DMS53 (cell line): ENCODE data around the gene GP2.
A peak's percentile ranks its signal among the peaks of the same experiment; 100 is the strongest.

ENCODE experiments used
- DNase-seq: peaks from one replicate; lab custom pipeline; 2025; lab: John Stamatoyannopoulos, UW

The GP2 gene

GRCh38 chr16:20327444-20328041 lies at the start of gene GP2:
GP2 (minus strand) TSS chr16:20327513; CDS start chr16:20326431, 1,082 bp downstream.
- DNase-seq = peak; percentile 29

DNA sequence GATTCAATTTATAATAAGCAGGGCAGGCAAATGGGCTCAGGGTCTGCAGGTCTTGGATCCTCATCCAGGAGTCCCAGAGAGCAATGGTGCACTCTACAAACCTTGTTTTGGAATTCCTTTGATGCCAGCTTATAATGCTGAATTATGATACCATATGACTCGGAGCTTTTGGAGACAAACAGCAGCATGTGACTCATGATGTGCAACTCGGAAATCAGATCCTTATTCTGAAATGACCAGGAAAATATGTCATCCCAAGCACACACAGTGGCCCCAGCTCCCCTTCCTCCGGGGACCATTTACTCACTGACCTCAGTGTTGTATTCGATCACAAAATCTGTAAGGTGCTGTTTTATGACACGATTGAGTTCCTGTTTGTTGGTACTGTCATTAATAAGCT lies 45.4 kb upstream of the GP2 start:
- DNase-seq = peak; percentile 5

GRCh38 chr16:20369452-20370054 lies 42.2 kb upstream of the GP2 start:
- no peak for DNase-seq

DNA sequence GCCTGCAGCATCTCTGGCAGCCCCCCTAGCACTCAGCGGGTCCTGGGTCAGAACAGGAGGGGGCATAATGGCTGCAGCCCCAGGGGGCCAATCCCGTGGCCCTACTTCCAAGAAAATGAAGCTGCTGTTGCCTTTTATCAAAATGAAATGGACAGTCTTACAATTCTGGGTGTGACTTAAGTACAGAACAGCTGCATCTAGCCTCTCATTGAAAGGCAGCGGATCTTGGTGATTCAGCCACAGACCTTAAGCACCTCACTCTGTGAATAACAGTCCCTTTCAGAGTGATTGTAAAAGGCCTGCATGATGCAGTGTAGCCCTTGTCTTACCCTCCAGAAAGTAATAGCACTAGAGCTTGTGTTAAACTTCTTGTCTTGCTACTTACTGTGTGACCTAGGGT lies 36.7 kb upstream of the GP2 start:
- DNase-seq = no peak

- DNase-seq = no peak
Measured at GRCh38 chr16:20363191-20363590, 35.9 kb upstream of the GP2 start.

GRCh38 chr16:20359997-20360396 lies 32.7 kb upstream of the GP2 start:
- peak; percentile 40 for DNase-seq

DNA sequence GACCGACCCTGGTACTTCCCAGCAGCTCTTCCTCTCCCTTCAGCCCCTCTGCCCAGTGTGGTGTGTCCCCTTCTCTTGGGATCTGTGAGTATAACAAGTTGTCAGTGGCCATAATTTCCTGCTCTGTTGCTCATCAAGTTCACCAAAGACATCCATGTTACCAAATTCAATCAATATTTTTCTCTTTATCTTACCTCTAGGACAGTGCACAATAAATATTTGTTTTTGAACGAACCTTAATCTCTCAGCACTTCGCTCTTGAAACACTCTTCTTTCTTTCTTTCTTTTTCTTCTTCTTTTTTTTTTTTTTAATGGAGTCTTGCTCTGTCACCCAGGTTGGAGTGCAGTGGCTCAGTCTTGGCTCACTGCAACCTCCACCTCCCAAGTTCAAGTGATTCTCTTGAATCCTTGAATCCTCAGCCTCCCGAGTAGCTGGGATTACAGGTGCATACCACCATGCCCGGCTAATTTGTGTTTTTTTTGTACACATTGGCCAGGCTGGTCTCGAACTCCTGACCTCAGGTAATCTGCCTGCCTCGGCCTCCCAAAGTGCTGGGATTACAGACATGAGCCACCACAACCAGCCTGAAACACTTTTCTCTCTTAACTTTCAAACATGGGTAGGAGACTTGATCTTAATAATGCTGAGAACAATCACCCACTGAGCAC lies 27.9 kb upstream of the GP2 start:
- no peak for DNase-seq

- DNase-seq = no peak
Measured at GRCh38 chr16:20353379-20353778, 26.1 kb upstream of the GP2 start.

DNA sequence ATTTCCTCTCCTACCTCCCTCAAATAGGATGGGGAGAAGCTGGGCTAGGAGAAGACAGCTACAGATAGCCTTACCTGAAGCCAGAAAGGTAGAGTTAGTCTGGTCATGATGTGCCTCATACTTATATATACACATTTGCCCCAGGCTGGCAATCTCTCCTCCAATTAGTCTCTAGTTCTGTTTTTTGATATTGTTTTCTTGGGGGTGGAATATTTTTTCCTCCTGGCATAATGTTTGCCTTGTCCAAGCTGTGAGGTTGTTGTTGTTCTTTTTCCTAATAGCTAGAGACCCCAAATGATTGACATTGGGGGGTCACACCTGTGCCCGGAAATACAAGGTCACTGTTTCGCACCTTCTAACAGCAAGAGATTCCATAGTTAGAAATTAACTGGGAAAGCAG lies 25.3 kb upstream of the GP2 start, which contains the start of gene UMOD:
Gene UMOD, minus strand, starts transcription at position 101 of the 400 bp plus-strand sequence. CDS start 1,978 bp downstream, outside the sequence.
- DNase-seq = no peak

DNA sequence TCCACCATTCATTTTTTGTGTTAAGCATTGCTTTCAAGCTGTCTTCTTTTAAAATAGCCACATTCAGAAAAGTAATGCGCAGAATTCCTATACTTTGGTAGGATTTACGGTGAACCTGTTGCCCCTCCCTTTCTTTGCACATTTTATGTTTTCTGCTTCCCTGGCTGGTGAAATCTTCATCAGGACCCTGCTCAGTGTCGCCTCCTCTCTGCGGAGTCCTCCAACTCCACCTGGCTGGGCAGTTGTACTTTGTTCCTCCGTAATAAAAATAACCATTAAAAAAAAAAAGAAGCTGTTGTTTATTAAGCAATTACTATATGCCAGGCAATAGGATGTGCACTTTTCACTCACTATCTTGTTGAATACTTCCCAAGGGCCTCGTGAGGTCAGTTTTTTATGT lies 22.3 kb upstream of the GP2 start:
- DNase-seq = peak; percentile 20

- DNase-seq = peak; percentile 86
Measured at GRCh38 chr16:20348365-20349185, 21.3 kb upstream of the GP2 start.

GRCh38 chr16:20347666-20348364 lies 20.5 kb upstream of the GP2 start:
- DNase-seq = no peak

DNA sequence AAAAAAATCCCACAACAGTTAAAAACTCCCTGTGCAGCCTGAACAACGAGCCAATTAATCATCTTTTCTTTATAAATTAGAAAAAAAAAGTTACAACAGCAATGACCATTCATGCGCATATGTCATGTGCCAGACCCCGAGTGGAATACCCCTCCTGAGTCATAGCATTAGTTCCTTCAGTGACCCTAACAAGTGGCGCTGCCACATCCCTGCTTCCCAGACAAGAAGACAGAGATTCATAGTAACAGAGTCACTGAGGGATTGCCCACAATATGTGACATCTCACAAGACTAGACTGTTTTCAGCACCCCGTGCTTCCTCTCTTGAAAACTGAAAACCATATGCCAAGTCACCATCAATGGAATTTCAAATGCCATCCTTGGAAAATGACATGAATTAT lies 17.3 kb upstream of the GP2 start:
- no peak for DNase-seq

DNA sequence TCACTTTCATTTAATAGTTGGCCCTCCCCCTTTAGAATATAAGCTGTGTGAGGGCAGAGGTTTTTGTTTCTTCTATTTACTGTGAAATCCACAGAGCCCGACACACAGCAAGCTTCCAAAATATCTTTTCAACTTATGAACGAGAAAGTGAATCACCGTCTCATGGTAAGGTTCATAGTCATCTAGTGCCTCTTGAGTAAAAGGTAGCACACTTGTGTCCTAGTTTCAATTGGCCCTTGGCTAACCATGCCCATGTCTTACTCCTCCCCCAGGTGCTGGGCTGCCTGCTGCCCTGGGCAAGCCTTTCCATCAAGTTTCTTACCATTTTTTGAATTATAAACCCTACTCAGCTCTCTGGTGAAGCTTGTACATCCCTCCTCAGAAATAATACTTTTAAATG lies 12.4 kb upstream of the GP2 start:
- DNase-seq = no peak

DNA sequence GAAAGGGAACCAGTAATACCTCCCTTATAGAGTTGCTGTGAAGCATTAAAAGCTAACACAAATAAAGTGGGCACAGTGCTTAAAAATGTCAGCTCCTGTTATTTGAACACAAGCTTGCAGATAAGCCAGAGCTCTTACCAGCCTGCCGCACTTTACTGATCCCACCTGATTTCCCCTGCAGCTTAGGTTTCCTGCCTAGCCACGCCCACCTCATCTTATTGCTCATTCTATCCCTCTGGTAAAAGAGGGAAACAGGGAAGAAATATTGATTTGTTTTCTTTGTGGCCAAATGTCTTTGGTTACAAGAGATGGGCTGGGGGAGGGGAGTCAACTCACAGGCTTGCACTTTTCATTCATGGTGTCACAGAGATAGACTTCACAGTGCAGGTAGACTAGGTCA lies 9.6 kb upstream of the GP2 start:
- no peak for DNase-seq

DNA sequence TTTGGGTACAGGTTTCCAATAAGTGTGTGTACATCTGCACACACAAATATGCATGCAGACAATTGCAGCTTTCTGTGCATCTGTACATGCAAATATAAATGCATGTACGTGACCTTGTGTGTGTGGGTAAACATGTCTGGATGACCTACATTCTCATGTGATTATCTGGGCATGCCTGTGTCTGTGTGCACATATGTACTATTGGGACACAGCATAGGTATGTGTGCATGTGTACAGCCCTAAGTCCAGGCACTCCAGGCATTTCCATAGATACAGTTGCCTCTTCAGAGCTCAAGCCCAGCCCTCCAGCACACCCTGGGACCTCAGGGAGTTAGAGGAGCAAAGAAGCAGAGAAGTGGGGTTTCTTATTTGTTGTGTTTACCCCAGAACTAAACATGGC lies 7.1 kb upstream of the GP2 start:
- no peak for DNase-seq

DNA sequence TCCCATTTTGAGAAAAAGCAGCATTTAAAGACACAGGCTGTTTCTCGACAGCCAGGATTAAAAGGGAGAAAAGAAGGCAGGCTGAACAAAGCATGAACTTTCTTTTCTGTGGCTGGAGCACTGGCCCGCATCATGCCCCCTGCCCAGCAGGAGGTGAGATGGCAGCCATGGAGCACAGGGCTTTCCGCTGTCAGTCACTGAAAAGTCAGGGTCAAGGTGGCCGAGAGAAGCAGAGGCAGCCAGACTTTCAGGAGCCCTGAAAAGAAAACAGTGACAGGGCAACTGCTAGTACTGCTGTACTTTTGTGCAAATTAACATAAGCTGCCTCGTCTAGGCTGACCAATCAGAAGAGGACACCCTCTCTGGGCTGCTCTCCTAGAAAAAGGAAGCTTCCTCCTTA lies 5.8 kb upstream of the GP2 start:
- DNase-seq = no peak

DNA sequence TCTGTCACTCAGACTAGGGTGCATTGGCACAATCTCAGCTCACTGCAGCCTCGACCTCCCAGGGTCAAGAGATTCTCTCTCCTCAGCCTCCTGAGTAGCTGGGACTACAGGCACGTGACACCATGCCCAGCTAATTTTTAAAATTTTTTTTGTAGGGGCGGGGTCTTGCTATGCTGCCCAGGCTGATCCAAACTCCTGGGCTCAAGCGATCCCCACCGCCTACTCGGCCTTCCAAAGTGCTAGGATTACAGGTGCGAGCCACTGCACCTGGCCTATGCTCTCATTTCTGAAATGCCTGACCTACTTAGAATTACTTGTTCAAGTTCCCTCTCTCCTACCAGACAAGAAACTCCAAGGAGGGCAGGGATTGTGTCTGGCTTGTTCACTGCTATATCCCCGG lies 5.1 kb upstream of the GP2 start:
- no peak for DNase-seq

- DNase-seq = no peak
Measured at GRCh38 chr16:20331635-20332034, 4.3 kb upstream of the GP2 start.

GRCh38 chr16:20329392-20330138 lies 2.3 kb upstream of the GP2 start:
- DNase-seq = no peak

- DNase-seq = no peak
Measured at GRCh38 chr16:20326321-20326720, 992 bp downstream of the GP2 start.
